AG04450 (cell line): Measurements from ENCODE around the gene ROBO1. TPM values are rescaled to one million over a fixed set of nuclear protein-coding genes. Genes with fewer than 3 reads are reported as not detected.

ENCODE experiments used
- CTCF ChIA-PET: fragments of 300-600, 350-600 bp; formaldehyde crosslinking; extraction: SDS; loops from one replicate; lab custom pipeline; 2022; ENCODE audit warnings: antibody characterized with exemption, inconsistent platforms; lab: Charles Lee
- POLR2A ChIA-PET: fragments of 350-600 bp; formaldehyde crosslinking; extraction: SDS; loops from one replicate; lab custom pipeline; 2021; ENCODE audit warnings: antibody characterized with exemption, inconsistent platforms; lab: Yijun Ruan, JAX
- DNase-seq: peaks from one replicate; pipeline ENCODE4 v3.0.0-alpha.2; 2011; ENCODE audit warnings: low read depth, low spot score
- H3K27ac ChIP-seq: one replicate; pipeline ENCODE4 v1.5.1; 2012; ENCODE audit warnings: low read depth, low read length, control low read depth
- H3K27me3 ChIP-seq: one replicate; pipeline ENCODE4 v1.6.0; 2012; ENCODE audit warnings: low read length; ENCODE audit not compliant: control insufficient read depth, insufficient read depth
- H3K4me3 ChIP-seq: 2 replicates; pipeline ENCODE4 v1.5.1; 2011; ENCODE audit warnings: mild to moderate bottlenecking, low read depth, low read length, control low read depth
- H3K9me3 ChIP-seq: 2 replicates; pipeline ENCODE4 v1.5.1; 2012; ENCODE audit warnings: low read length; ENCODE audit not compliant: control insufficient read depth, insufficient read depth
- CTCF ChIP-seq: IDR thresholded peaks from 2 replicates; pipeline ENCODE4 v1.5.1; 2011; ENCODE audit warnings: low read depth, low read length, control low read depth, inconsistent platforms
- polyA minus RNA-seq: library from RNA; depleted of rRNA, polyadenylated mRNA; stranded (reverse); fragments of >200 nt; gene quantifications from 2 replicates; pipeline ENCODE4 v1.2.3, GENCODE V29; 2011; rRNA and poly(A)+ RNA removed
- polyA plus RNA-seq: library from polyadenylated mRNA; depleted of rRNA; stranded (reverse); fragments of >200 nt; gene quantifications from 2 replicates; pipeline ENCODE4 v1.2.3, GENCODE V29; 2011; rRNA removed

The ROBO1 gene
- polyA plus RNA-seq (61.6 and 66.0 TPM in 2 replicates), polyA minus RNA-seq (112 and 123 TPM in 2 replicates)

GRCh38 chr3:79767905-79768267 is at the start of gene ROBO1:
Gene ROBO1, minus strand, starts transcription at chr3:79767998.
- no peak within 1 kb of the TSS for H3K27ac ChIP-seq
- no peaks in the 10 kb centered on the region; the same call in 1 of the 2 replicates for H3K9me3 ChIP-seq
- TF ChIP-seq CTCF = no peak
- no peak for DNase-seq
- POLR2A ChIA-PET = no interaction called here
- H3K4me3 ChIP-seq = no peak within 1 kb of the TSS
- H3K27me3 ChIP-seq = peaks cover 15% of the 10 kb centered on the region
- CTCF ChIA-PET = no interaction called here

GRCh38 chr3:79817224-79817623 is 49.4 kb upstream of the ROBO1 start:
- ChIA-PET POLR2A (no interaction called here), CTCF (no interaction called here)
- Histone ChIP-seq H3K9me3 (no peaks in the 10 kb centered on the region), H3K27ac (no peak overlapping the region), H3K27me3 (no peaks in the 10 kb centered on the region), H3K4me3 (no peak overlapping the region)
- TF ChIP-seq CTCF = no peak
- DNase-seq = no peak

- no peaks in the 10 kb centered on the region for H3K9me3 ChIP-seq
- DNase-seq = no peak
- CTCF ChIA-PET = no interaction called here
- no peak for TF ChIP-seq CTCF
- no peaks in the 10 kb centered on the region for H3K27me3 ChIP-seq
- H3K27ac ChIP-seq = no peak overlapping the region
- no peak overlapping the region for H3K4me3 ChIP-seq
- POLR2A ChIA-PET = no interaction called here
These were observed 47.7 kb upstream of the ROBO1 start for GRCh38 chr3:79815478-79815877.

- Histone ChIP-seq H3K27ac (no peak overlapping the region), H3K27me3 (no peaks in the 10 kb centered on the region), H3K9me3 (no peaks in the 10 kb centered on the region), H3K4me3 (no peak overlapping the region)
- CTCF ChIA-PET = no interaction called here
- DNase-seq = no peak
- POLR2A ChIA-PET = no interaction called here
- TF ChIP-seq CTCF = no peak
These were observed 42.8 kb upstream of the ROBO1 start for GRCh38 chr3:79810581-79810980.

- no peak overlapping the region for H3K27ac ChIP-seq
- DNase-seq = no peak
- H3K4me3 ChIP-seq = no peak overlapping the region
- no peak for TF ChIP-seq CTCF
- CTCF ChIA-PET = no interaction called here
- H3K27me3 ChIP-seq = no peaks in the 10 kb centered on the region
- POLR2A ChIA-PET = no interaction called here
- no peaks in the 10 kb centered on the region for H3K9me3 ChIP-seq
These were observed 42.3 kb upstream of the ROBO1 start for GRCh38 chr3:79810092-79810491.
